ENCODE measurements around the gene NLK. TPM values are rescaled to one million over a fixed set of nuclear protein-coding genes. Genes with fewer than 3 reads are reported as not detected.

NLK gene
- total and polyA plus RNA-seq, 2 of the 13 experiments (the other 11 are each of a cell fraction or from before 2014, with no cell fraction given): 13.4 to 14.6 TPM

GRCh38 chr17:28008513-28008912, 34.0 kb upstream of the NLK start (continued):
- TF ChIP-seq MATR3 (CRISPR knock-in tag; IDR thresholded peaks at IDR 0.05) (no peak), THAP8 (CRISPR knock-in tag; IDR thresholded peaks at IDR 0.05; ENCODE audit: borderline replicate concordance) (no peak), CHD4 (IDR thresholded peaks at IDR 0.05; ENCODE audit: borderline replicate concordance, low read length) (no peak), ZBTB39 (CRISPR knock-in tag; IDR thresholded peaks at IDR 0.05) (no peak), ZNF777 (CRISPR knock-in tag; IDR thresholded peaks at IDR 0.05) (no peak), BCL3 (CRISPR knock-in tag; IDR thresholded peaks at IDR 0.05) (no peak), DNMT3B (CRISPR knock-in tag; conservative IDR thresholded peaks at IDR 0.05) (no peak), GATA4 (IDR thresholded peaks at IDR 0.05; ENCODE audit: borderline replicate concordance, low read depth) (no peak), FOSL2 (CRISPR knock-in tag; IDR thresholded peaks at IDR 0.05) (peak; percentile 34; the same call in 1 of the 2 replicates), TEF (CRISPR knock-in tag; IDR thresholded peaks at IDR 0.05) (no peak), YEATS2 (CRISPR knock-in tag; IDR thresholded peaks at IDR 0.05; ENCODE audit: borderline replicate concordance) (no peak; the same call in 1 of the 2 replicates), PHF8 (CRISPR knock-in tag; IDR thresholded peaks at IDR 0.05) (no peak), ZNF766 (CRISPR knock-in tag; IDR thresholded peaks at IDR 0.05; ENCODE audit: borderline replicate concordance) (no peak), ZNF496 (CRISPR knock-in tag; IDR thresholded peaks at IDR 0.05; ENCODE audit: insufficient replicate concordance) (no peak), ZBTB2 (CRISPR knock-in tag; IDR thresholded peaks at IDR 0.05; ENCODE audit: low read depth) (no peak), MAFG (CRISPR knock-in tag; IDR thresholded peaks at IDR 0.05) (no peak), RERE (CRISPR knock-in tag; IDR thresholded peaks at IDR 0.05; ENCODE audit: low read depth) (no peak), ZNF7 (CRISPR knock-in tag; IDR thresholded peaks at IDR 0.05) (peak; percentile 46; the same call in 1 of the 2 replicates), HNRNPLL (IDR thresholded peaks at IDR 0.05; ENCODE audit: low read depth, low read length, poor library complexity, severe bottlenecking) (no peak)
